Stimulated activated naive CD8-positive, alpha-beta T cell treated with anti-CD3 and anti-CD28 coated beads, Interleukin-15, Interleukin-2, amounts not matched to agents 100 U/mL and 50 U/mL, for 24 hours (primary cell): ENCODE results near the gene MAVS.
A peak's percentile ranks its signal among the peaks of the same experiment; 100 is the strongest.

Source experiments
- ATAC-seq: fragments of 150-1000 bp; cut with Tn5 transposase; one replicate; pipeline ENCODE4 v1.10.0; 2021
- DNase-seq: peaks from one replicate; pipeline ENCODE4 v3.0.0; 2021

Gene MAVS

GRCh38 chr20:3911956-3912355 lies 65.3 kb downstream of the MAVS start:
- DNase-seq (no peak), ATAC-seq (no peak)

- DNase-seq, result no peak
- no peak for ATAC-seq
Observed at GRCh38 chr20:3914446-3914845, 67.8 kb downstream of the MAVS start.

- DNase-seq (no peak), ATAC-seq (no peak)
Observed at GRCh38 chr20:3915691-3916090, 69.1 kb downstream of the MAVS start.

GRCh38 chr20:3916364-3916763 lies 69.7 kb downstream of the MAVS start:
- DNase-seq (no peak), ATAC-seq (no peak)

- DNase-seq (no peak), ATAC-seq (no peak)
Observed at GRCh38 chr20:3919352-3919751, 72.7 kb downstream of the MAVS start.

GRCh38 chr20:3922223-3922982 lies 75.8 kb downstream of the MAVS start:
- DNase-seq (no peak), ATAC-seq (no peak)

GRCh38 chr20:3922983-3923339 lies 76.3 kb downstream of the MAVS start:
- no peak for ATAC-seq

GRCh38 chr20:3923818-3924217 lies 77.2 kb downstream of the MAVS start:
- ATAC-seq (no peak), DNase-seq (no peak)

More at GRCh38 chr20:3922983-3923339, 76.3 kb downstream of the MAVS start:
- DNase-seq, result no peak

- DNase-seq (no peak), ATAC-seq (peak; percentile 26)
Observed at GRCh38 chr20:3924304-3925112, 77.9 kb downstream of the MAVS start.

- DNase-seq (no peak), ATAC-seq (no peak)
Observed at GRCh38 chr20:3925113-3925695, 78.6 kb downstream of the MAVS start.
